SIG-M5 treated with dmso at 0.1 percent for 504 hours (cell line): ENCODE measurements around the gene PGP.

Source experiments
- DNase-seq: peaks from one replicate; lab custom pipeline; 2025; ENCODE audit not compliant: unreplicated experiment; lab: John Stamatoyannopoulos, UW

Gene PGP

GRCh38 chr16:2237493-2238149 is 23.0 kb upstream of the PGP start:
- DNase-seq = no peak

- no peak for DNase-seq
These were observed 22.5 kb upstream of the PGP start for GRCh38 chr16:2237102-2237482.

- DNase-seq = no peak
These were observed 21.9 kb upstream of the PGP start, which contains the start of gene DNASE1L2 for GRCh38 chr16:2236337-2237101. DNASE1L2 (plus strand) TSS chr16:2236444; CDS start chr16:2236817, 373 bp downstream.

GRCh38 chr16:2235695-2236336 is 21.2 kb upstream of the PGP start:
- DNase-seq = no peak

GRCh38 chr16:2235234-2235651 is 20.6 kb upstream of the PGP start:
- no peak for DNase-seq

- DNase-seq = no peak
These were observed 20.2 kb upstream of the PGP start for GRCh38 chr16:2234813-2235170.

- no peak for DNase-seq
These were observed 19.5 kb upstream of the PGP start for GRCh38 chr16:2233872-2234812.

- no peak for DNase-seq
These were observed 18.6 kb upstream of the PGP start for GRCh38 chr16:2233046-2233775.

- no peak for DNase-seq
These were observed 17.7 kb upstream of the PGP start for GRCh38 chr16:2232094-2232990.

GRCh38 chr16:2231016-2231931 is 16.6 kb upstream of the PGP start:
- no peak for DNase-seq

GRCh38 chr16:2230376-2230775 is 15.7 kb upstream of the PGP start:
- no peak for DNase-seq

- DNase-seq = no peak
These were observed 15.1 kb upstream of the PGP start for GRCh38 chr16:2229632-2230250.

GRCh38 chr16:2229091-2229490 is 14.5 kb upstream of the PGP start:
- DNase-seq = no peak

GRCh38 chr16:2228161-2228824 is 13.7 kb upstream of the PGP start:
- no peak for DNase-seq

- DNase-seq = no peak
These were observed 12.3 kb upstream of the PGP start for GRCh38 chr16:2226918-2227317.

GRCh38 chr16:2226245-2226793 is 11.7 kb upstream of the PGP start:
- DNase-seq = no peak

- DNase-seq = peak; percentile 37
These were observed 9.4 kb upstream of the PGP start for GRCh38 chr16:2223942-2224486.
